Measurements from ENCODE around the gene MRPL12. TPM values are rescaled to one million over a fixed set of nuclear protein-coding genes. Genes with fewer than 3 reads are reported as not detected.

Gene MRPL12
- total and polyA plus RNA-seq, 9 of the 15 experiments (the other 6 are each of a cell fraction or from before 2014, with no cell fraction given): 0.94 to 338 (median 100) TPM

GRCh38 chr17:81702934-81703746 is at the start of gene MRPL12 (continued):
- TF ChIP-seq PML (IDR thresholded peaks at IDR 0.05; ENCODE audit: low read length) (peak; percentile 69), CBFB (CRISPR knock-in tag; IDR thresholded peaks at IDR 0.05) (no peak), IRF2 (CRISPR knock-in tag; IDR thresholded peaks at IDR 0.05) (no peak), ARNT (IDR thresholded peaks at IDR 0.05) (no peak), SRSF1 (IDR thresholded peaks at IDR 0.05; ENCODE audit: low read depth, low read length) (no peak), EGR1 (conservative IDR thresholded peaks at IDR 0.05) (no peak), RUNX1 (IDR thresholded peaks at IDR 0.05; ENCODE audit: low read depth) (no peak), SMC3 (conservative IDR thresholded peaks at IDR 0.05; ENCODE audit: insufficient read depth, low read depth, low read length) (no peak), HEY1 (CRISPR knock-in tag; IDR thresholded peaks at IDR 0.05; ENCODE audit: borderline replicate concordance) (no peak; the same call in 1 of the 2 replicates), CEBPB (tag; IDR thresholded peaks at IDR 0.05) (no peak), USF1 (CRISPR knock-in tag; IDR thresholded peaks at IDR 0.05) (no peak), ZNF140 (CRISPR knock-in tag; IDR thresholded peaks at IDR 0.05) (no peak), RERE (CRISPR knock-in tag; IDR thresholded peaks at IDR 0.05; ENCODE audit: borderline replicate concordance) (0 out of 2 replicates have a peak, but pooled peaks have one; percentile 86), TFAM (CRISPR knock-in tag; conservative IDR thresholded peaks at IDR 0.05) (no peak), NFATC3 (IDR thresholded peaks at IDR 0.05) (no peak)
- TF ChIP-seq, protein P1, sequence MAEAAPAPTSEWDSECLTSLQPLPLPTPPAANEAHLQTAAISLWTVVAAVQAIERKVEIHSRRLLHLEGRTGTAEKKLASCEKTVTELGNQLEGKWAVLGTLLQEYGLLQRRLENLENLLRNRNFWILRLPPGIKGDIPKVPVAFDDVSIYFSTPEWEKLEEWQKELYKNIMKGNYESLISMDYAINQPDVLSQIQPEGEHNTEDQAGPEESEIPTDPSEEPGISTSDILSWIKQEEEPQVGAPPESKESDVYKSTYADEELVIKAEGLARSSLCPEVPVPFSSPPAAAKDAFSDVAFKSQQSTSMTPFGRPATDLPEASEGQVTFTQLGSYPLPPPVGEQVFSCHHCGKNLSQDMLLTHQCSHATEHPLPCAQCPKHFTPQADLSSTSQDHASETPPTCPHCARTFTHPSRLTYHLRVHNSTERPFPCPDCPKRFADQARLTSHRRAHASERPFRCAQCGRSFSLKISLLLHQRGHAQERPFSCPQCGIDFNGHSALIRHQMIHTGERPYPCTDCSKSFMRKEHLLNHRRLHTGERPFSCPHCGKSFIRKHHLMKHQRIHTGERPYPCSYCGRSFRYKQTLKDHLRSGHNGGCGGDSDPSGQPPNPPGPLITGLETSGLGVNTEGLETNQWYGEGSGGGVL (CRISPR knock-in tag; IDR thresholded peaks at IDR 0.05): no peak
- TF ChIP-seq, protein P2, sequence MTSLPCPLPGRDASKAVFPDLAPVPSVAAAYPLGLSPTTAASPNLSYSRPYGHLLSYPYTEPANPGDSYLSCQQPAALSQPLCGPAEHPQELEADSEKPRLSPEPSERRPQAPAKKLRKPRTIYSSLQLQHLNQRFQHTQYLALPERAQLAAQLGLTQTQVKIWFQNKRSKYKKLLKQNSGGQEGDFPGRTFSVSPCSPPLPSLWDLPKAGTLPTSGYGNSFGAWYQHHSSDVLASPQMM (CRISPR knock-in tag; IDR thresholded peaks at IDR 0.05): no peak
- TF ChIP-seq, protein P3, sequence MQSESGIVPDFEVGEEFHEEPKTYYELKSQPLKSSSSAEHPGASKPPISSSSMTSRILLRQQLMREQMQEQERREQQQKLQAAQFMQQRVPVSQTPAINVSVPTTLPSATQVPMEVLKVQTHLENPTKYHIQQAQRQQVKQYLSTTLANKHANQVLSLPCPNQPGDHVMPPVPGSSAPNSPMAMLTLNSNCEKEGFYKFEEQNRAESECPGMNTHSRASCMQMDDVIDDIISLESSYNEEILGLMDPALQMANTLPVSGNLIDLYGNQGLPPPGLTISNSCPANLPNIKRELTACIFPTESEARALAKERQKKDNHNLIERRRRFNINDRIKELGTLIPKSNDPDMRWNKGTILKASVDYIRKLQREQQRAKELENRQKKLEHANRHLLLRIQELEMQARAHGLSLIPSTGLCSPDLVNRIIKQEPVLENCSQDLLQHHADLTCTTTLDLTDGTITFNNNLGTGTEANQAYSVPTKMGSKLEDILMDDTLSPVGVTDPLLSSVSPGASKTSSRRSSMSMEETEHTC (IDR thresholded peaks at IDR 0.05): peak; percentile 50; the same call in 1 of the 2 replicates
